ENCODE measurements around the gene USP8.
"Not testable (repeated sequence)": the region's sequence is repeated elsewhere in the genome, so short reads cannot be mapped to it uniquely, and the experiment has no call there.

USP8 gene

DNA sequence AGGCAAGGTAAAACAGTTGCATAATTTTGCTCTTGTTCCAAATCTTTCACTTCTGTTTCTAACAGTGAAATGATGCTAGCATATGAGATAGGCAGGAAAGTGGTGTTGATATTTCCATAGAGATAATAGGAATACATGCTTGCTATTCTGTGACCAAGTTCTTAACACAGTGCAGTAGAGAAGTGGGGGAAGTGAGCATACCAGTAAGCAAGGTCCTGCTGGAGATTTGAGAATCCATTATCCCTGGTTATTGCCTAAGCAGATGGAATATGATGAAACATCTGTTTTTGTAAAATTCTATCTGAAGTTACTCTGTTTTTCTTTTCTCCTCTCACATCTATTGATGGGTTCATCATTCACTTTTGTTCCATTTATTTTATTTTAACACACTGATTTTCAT is 28.7 kb downstream of the USP8 start:
- no peak for DNase-seq

DNA sequence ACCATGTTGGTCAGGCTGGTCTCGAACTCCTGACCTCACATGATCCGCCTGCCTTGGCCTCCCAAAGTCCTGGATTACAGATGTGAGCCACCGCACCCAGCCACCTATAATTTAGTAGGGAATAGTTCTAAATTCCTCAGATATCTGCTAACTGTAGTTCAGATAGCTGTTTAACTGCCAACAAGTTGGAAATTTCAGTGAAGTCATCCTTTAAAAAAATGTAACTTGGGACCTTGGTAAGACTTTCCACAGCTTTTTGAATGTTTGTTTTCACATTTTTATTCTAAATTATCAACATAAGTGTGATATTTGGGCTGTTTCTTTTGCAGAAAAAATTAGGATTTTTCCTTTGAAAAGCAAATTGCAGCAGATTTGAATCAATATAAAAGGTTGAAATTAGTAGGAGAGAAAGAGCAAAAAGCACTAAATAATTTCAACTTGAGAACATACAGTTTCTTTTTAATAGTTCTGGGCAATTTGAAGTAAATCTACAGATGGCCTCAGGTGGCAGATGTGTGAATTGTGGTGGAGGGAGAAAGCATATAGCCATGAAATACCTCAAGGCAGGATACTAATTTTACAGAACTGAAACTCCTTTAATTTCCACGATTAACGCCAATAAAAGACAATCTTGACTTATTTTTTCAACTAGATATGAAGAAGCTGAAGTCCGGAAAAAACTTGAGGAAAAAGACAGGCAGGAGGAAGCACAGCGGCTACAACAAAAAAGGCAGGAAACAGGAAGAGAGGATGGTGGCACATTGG is 34.3 kb downstream of the USP8 start:
- DNase-seq = no peak

DNA sequence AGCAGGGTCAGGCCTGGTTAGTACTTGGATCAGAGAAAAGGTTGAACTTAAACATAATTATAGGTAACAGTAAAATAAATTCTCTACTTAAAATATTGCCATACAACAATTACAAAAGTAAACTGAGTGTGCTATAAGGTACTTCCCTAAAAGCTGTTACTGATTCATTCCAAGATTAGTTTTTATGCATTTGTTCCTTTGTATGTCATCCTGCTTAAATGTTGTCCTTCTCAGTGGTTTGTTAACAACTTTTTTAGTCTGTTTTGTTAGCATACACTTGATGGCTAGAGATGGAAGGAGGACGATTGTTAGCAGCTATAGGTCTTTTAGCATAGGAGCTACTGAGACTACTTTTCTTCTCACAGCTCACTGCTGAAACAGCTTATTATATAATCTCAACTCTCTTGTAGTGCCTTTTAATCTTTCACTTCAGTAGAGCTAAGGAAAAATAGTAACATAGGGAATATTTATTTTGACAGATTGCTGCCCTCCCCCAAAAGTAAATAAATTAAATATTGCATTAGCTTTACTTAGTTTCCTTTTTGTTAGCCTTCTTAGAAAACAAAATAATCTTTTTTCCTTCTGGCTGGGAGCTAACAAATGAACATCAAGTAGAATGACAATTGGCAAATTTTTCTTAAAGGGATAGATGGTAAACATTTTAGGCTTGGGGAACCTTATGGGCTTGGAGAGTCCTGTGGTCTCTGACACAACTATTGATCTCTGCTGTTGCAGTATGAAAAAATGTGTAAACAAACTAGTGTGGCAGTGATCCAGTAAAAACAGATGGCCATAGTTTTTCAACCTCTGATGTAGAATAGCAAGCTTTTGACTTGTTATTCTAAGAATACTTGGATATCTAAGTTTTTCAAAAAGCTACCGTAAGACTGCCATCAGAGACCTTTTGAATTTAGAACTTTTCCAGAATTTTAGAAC is 39.5 kb downstream of the USP8 start:
- no peak for DNase-seq

DNA sequence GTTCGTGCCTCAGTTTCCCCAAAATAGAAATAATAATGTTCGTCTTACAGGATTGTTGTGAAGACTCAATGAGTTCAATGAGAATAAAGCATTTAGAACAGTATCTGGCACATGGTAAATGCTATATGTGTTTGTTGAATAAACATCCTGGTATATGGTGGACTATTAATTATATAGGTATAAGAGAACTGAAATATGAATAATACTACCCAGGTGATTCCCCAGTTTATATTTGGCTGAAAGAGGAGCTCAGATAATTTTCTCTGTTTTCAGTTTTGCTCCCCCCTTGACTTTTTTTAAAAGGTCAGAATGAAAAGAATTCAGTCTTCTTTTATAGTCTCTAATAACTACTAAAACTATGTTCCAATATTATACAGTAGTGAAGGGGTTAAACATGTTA is 46.9 kb downstream of the USP8 start:
- no peak for DNase-seq

DNA sequence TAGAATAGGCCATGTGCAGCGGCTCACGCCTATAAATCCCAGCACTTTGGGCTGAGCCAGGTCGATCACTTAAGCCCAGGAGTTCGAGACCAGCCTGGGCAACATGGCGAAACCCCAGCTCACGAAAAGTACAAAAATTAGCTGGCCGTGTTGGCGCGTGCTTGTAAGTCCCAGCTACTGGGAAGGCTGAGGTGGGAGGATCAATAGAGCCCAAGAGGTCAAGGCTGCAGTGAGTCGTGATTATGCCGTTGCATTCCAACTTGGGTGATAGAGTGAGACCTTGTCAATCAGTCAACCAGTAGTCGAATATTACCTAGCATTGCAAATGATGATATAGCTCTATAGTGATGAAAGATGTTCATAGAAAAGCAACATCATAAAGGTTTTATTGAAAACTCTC is 51.9 kb downstream of the USP8 start:
- no peak for DNase-seq

DNA sequence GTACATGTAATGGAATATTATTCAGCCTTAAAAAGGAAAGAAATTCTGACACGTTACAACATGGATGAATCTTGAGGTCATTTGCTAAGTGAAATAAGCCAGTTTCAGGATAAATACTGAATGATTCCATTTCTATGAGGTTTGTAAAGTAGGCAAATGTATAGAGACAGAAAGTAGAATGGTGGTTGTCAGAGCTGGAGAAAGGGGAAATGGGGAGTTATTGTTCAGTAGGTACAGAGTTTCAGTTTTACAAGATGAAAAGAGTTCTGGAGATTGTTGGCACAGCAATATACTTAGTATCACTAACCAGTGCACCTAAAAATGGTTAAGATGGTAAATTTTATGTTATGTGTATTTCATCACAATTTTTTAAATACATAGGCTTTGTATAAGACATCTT is 60.6 kb downstream of the USP8 start:
- no peak for DNase-seq

DNA sequence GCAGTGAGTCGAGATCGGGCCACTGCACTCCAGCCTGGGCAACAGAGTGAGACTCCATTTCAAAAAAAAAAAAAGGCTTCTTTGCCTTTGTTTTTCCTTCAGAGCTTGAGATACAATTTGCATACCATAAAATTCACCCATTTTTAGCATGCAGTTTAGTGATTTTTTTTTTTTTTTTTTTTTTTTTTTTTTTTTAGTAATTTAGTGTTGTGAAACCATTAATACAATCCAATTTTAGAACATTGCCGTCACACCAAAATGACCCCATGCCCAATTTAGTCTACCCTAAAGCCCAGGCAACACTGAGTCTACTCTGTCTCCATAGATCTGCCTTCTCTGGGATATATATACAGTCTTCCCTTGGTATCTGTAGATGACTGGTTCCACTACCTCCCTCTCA is 61.2 kb downstream of the USP8 start:
- DNase-seq = no peak

DNA sequence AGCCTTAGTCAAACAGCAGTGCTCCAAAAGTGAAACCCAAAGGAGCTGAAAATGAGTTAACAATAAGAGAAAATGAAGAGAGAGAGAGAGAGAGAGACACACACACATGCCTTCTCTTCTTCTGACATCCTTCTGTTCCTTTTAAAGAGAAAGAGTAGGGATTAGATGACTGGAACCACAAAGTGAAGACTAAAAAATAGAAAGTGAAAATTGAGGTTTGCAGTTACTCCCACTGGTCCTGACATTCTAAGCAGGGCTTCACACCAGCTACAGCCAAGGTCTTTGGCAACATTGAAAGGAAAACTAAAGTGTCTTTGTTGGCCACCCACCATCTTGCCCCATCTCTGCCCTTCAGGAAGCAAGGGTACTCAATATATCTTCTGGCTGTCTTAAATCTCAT is 63.1 kb downstream of the USP8 start:
- no peak for DNase-seq

DNA sequence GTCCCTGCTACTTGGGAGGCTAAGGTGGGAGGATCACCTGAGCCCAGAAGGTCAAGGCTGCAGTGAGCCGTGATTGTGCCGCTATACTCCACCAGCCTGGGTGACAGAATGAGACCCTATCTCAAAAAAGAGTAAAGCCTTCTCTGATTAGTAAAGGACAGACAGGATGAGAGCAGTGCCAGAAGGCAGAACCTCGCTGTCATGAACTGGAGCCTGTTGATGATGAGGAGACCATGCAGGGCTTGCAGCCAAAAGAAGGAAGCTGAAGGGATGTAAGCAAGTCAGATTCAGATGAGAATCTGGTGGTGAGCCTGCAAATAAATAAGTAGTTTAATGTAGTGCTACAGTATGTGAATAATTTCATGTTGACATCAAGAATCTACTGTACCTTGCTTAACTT is 69.4 kb downstream of the USP8 start:
- DNase-seq = no peak

DNA sequence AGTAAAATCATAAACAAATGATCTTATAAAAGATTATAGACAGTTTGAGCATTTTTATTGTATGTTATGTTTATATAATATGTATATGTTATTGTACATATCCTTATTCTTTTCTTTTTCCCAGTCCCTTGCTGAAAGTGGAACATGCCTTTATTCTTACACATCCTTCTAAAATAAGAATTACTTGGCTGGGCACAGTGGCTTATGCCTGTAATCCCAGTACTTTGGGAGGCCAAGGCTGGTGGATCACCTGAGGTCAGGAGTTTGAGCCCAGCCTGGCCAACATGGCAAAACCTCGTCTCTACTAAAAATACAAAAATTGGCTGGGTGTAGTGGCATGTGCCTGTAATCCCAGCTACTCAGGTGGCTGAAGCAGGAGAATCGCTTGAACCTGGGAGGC is 70.3 kb downstream of the USP8 start:
- DNase-seq = not testable (repeated sequence)

DNA sequence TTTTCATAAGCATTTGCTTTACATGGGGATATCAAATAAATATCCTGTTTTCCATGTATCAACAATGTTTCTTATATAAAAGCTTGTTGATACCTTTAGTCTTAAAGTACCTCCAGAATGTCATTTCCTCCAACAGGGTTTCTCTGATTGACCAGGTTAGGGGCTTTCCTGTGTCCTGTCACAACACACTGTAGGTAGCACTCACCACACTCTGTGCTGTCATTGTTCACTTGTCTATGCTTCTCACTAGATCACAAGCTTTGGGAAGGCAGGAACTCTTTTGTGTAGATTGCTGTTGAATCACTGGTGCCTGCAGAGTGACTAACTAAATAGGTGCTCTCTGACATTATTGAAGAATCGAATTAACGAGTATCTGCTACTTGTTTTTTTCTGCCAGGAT is 72.5 kb downstream of the USP8 start:
- DNase-seq = no peak

DNA sequence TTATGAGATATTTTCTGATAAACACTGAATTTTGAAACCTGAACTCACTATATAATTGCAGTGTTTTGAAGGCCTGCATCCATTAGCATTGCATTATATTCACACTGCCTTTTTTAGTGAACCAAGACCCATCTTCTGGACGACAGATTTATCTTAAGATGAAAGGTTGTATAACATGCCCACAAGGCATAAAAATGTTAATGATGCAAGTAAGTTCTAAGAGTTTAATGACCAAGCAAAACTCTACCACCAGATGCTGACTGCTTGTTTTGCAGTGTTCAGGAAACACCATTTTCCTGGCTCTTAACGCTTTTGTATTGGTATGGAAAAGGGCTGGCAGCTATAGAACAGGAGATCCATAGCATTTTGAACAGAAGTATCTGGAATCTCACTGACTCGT is 76.1 kb downstream of the USP8 start:
- peak in 1 of 2 donors; percentile 5 for DNase-seq

DNA sequence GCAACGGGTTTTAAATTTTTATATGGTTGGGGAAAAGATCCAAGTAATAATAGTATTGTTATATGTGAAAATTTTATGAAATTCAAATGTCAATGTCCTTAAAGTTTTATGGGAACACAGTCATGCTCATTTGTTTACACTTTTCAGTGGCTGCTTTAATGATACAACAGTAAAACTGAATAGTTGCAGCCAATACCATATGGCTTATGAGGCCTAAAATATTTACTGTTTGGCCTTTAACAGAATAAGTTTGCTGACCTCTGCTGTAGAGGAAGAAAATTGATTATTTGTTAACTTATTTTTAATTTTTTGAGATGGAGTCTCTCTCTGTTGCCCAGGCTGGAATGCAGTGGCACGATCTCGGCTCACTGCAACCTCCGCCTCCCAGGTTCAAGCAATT is 77.6 kb downstream of the USP8 start:
- DNase-seq = no peak

DNA sequence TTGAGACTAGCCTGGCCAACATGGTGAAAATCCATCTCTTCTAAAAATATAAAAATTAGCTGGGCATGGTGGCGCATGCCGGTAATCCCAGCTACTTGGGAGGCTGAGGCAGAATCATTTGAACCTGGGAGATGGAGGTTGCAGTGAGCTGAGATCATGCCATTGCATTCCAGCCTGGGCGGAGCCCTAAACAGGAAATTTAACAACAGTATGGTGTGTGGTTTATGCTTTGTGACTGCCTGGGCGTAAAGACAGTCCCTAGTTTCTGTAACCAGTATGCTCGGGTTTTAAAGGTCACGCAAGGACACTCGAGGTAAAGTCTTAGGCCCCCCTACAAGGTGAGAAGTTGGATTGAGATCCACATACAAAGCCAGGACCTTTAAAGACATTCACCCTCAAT is 78.9 kb downstream of the USP8 start:
- DNase-seq = no peak

DNA sequence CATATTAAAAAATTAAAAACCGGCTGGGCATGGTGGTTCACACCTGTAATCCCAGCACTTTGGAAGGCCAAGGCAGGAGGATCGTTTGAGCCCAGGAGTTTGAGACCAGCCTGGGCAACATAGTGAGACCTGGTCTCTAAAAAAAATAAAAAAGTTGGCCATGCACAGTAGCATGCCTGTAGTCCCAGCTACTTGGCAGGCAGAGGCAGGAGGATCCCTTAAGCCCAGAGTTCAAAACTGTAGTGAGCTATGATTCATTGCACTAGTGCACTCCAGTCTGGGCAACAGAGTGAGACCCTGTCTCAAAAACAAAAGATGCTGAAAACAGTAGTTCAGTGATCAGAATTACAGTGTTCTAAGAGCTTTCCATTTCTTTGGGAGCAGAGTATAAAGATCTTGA is 81.5 kb downstream of the USP8 start:
- DNase-seq = not testable (repeated sequence)

DNA sequence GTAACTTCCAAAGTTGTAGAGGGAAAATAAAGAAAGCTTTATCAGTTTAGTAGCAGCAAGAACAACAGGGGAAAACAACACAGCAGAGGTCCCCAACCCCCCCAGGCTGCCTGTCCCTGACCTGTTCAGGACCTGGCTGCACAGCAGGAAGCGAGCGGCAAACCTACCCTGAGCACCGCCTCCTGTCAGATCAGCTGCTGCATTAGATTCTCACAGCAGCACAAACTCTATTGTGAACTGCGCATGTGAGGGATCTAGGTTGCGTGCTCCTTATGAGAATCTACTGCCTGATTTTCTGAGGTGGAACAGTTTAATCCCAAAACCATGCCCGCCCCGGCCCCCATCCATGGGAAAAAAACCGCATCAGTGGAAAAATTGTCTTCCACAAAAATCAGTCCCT is 81.9 kb downstream of the USP8 start:
- no peak for DNase-seq

DNA sequence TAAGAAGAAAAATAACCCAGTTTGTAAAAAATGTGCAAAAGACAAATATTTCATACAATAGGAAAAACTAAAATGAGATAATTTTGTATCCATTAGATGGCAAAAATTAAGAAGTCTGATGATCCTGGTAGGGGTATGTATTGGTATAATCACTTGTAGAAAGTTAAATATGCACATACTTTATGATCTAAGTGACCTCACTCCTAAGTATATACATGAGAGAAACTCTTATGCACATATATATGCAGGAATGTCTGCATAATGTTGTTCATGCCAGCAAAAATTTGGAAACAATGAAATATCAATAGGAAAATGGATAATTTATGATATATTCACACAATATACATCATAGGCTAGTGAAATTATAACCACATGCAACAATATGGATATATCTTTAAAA is 88.8 kb downstream of the USP8 start:
- DNase-seq = no peak

DNA sequence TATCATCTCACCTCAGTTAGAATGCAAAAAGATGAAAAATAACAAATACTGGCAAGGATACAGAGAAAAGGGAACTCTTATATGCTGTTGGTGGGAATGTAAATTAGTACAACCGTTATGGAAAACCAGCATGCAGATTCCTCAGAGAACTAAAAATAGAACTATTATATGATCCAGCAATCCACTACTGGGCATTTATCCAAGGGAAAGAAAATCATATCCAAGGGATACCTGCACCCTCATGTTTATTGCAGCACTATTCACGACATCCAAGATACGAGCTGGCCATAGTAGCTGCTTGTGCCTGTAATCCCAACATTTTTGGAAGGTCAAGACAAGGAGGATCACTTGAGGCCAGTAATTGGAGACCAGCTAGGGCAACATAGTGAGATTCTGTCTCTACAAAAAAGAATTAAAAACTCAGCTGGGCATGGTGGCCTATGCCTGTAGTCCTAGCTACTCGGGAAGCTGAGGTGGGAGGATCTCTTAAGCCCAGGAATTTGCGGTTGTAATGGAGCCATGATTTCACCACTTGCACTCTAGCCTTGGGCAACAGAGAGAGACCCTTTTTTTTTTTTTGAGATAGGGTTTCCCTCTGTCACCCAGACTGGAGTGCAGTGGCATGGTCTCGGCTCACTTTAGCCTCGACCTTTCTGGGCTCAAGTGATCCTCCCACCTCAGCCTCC is 95.7 kb downstream of the USP8 start:
- DNase-seq = no peak

DNA sequence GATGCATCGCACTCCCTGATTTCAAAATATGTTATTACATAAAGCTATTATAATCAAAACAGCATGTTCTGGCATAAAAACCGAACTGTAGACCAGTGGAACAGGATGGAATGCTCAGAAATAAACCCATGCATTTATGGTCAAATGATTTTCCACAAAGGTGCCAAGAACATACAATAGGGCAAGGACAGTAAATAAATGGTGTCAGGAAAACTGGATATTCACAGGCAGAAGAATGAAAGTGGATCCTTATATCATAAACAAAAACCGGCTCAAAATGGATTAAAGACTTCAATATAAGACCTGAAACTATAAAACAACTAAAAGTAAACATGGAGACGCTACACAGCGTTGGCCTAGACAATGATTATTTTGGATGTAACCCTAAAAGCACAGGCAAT is 99.6 kb downstream of the USP8 start:
- DNase-seq = no peak

DNA sequence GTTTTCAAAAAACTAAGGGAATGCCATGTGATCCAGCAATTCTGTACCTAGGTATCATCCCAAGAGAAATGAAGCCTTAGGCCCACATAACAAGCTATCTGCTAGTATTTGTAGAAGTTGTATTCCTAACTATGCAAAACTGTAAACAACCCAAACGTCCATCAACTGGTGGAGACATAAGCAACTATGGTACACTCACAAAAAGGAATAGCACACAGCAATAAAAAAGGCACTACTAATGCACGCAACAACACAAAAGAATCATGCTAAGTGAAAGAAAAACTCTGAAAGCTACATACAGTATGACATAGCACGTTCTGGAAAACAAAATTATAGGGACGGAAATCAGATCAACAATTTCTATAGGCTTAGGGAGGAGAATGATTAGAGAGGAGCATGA is 107.0 kb downstream of the USP8 start:
- DNase-seq = no peak

DNA sequence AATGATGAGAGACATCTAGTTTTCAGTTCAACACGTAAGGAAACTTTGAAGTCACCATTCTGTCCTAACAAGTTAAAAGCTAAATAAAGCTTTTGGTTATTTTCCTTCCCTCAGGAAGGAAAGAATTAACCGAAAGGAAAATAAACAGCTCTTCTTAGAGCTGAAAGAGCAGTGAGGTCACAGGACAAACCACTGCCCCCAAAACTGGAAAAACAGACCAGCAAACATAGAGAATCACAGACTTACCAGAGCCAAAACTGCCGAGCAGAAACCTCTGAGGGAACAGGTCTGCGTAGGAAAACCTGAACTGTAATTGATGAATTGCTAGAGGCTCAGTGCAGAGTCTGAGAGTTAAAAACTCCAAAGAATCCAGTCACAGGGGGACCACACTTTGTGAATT is 107.6 kb downstream of the USP8 start:
- no peak for DNase-seq

DNA sequence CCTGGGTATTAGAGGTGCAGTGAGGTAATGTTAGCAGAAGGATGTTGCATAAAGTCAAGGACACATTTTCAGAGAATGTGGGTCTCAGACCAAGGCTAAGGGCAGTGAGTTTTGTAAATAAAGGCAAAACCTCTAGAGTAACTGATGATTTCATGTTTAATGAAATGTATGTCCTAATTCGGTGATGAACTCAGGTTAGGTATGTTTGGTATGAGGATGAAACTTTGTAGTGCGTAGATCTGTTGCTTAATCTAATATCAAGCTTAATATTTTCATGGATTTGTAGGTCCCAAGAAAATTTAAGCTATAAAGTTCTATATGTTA is 118.6 kb downstream of the USP8 start:
- DNase-seq = no peak

DNA sequence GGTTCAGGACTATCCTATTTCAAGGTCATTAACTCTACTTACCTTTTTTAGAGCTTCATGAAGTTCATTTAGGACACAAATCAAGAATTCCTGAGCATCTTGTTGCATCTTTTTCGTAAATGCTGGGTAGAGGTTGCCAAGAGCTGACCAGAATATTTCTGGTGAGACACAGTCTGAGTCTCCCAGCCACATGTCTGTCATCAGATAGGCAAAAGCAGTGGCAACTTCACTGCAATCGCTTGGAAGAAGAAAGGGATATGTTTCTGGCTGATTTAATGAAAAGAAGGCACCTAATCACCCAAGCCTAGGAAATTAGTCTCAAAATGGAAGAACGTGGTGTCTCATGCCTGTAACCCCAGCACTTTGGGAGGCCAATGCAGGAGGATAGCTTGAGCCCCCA is 119.4 kb downstream of the USP8 start:
- DNase-seq = no peak

DNA sequence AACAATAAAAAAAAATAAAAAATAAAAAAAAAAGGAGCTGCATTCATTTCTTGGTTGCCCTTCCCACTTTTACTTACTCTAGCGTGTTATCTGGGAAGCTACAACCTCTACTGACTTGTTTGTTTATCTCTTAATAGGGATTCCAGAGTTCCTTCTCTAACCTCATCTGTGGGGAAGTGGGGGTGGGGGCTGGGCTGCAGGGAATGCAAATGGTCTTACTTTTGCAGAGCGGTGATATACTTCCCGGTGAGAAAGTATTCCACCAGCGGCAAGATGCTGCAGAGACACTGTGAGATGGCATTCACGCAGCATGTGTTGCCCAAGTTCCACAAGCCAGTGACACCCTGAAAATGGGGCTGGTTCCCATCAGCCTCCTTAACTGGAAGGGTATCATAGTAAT is 120.2 kb downstream of the USP8 start:
- DNase-seq = no peak

All from bone marrow (tissue), 2 donors.